Vagina (tissue), 2 donors: ENCODE data around the gene NTN4. TPM values are rescaled to one million over a fixed set of nuclear protein-coding genes. Genes with fewer than 3 reads are reported as not detected.

ENCODE experiments used
- DNase-seq, 2 donors: peaks; one replicate each; pipeline ENCODE4 v3.0.0-alpha.2; 2017; ENCODE audit errors: extremely low spot score in 2 of 2
- H3K27ac ChIP-seq: fragments of 200-600 bp; sonication (generic); one replicate; pipeline ENCODE4 v1.5.1; 2019
- H3K27me3 ChIP-seq: fragments of 200-600 bp; sonication (generic); one replicate; pipeline ENCODE4 v1.5.1; 2019
- H3K36me3 ChIP-seq, 2 donors: fragments of 200-600 bp; sonication (generic); one replicate each; pipeline ENCODE4 v1.5.1; 2017 to 2019
- H3K4me1 ChIP-seq: fragments of 200-600 bp; sonication (generic); one replicate; pipeline ENCODE4 v1.5.1; 2019
- H3K4me3 ChIP-seq, 2 donors: fragments of 200-600 bp; sonication (generic); 1 replicate in 1 of 2; 2 replicates in 1 of 2; pipeline ENCODE4 v1.5.1; 2016 to 2019
- H3K9me3 ChIP-seq: fragments of 200-600 bp; sonication (generic); one replicate; pipeline ENCODE4 v1.5.1; 2019
- CTCF ChIP-seq, 3 experiments: fragments of 450-650 bp in 2 of 3; fragments of 200-600 bp in 1 of 3; sonication (generic) in 1 of 3; IDR thresholded peaks; one replicate each; pipeline ENCODE4 v1.5.1; 2017 to 2019; ENCODE audit warnings: antibody characterized with exemption in 3 of 3, mild to moderate bottlenecking in 2 of 3, moderate library complexity in 2 of 3
- POLR2A ChIP-seq, 2 donors: fragments of 450-650 bp; IDR thresholded peaks; one replicate each; pipeline ENCODE4 v1.6.1; 2017; ENCODE audit warnings: antibody characterized with exemption in 2 of 2, mild to moderate bottlenecking in 2 of 2, moderate library complexity in 2 of 2
- POLR2AphosphoS5 ChIP-seq, 2 donors: sonication (generic); formaldehyde crosslinking; IDR thresholded peaks; one replicate each; pipeline ENCODE4 v1.9.0; 2017; ENCODE audit warnings: antibody characterized with exemption in 2 of 2, mild to moderate bottlenecking in 2 of 2, low read depth in 1 of 2; ENCODE audit not compliant: insufficient read depth in 1 of 2
- intact Hi-C: fragments of 100-400 bp; cut with DNase I; formaldehyde crosslinking; loops from one replicate; pipeline ENCODE4 v1.15.1; 2023
- total RNA-seq: library from RNA; depleted of rRNA; stranded (reverse); fragments of >200 nt; gene quantifications from one replicate; pipeline ENCODE4 v1.2.3, GENCODE V29; 2016

The NTN4 gene
- total RNA-seq, 1 donor from 2014 or later = 21.9 TPM

GRCh38 chr12:95709152-95709551, 81.4 kb downstream of the NTN4 start:
- no peaks in the 10 kb centered on the region for H3K36me3 ChIP-seq
- DNase-seq = no peak
- H3K4me3 ChIP-seq = no peak overlapping the region
- H3K27me3 ChIP-seq = no peaks in the 10 kb centered on the region
- H3K9me3 ChIP-seq = no peaks in the 10 kb centered on the region
- H3K27ac ChIP-seq = no peak overlapping the region
- TF ChIP-seq POLR2AphosphoS5 (IDR thresholded peaks at IDR 0.05; ENCODE audit: insufficient read depth in 1 of 2, low read depth in 1 of 2) = no peak
- TF ChIP-seq CTCF (IDR thresholded peaks at IDR 0.05) = no peak
- TF ChIP-seq POLR2A (IDR thresholded peaks at IDR 0.05) = no peak
- intact Hi-C loops = no loop called here
- no peaks in the 10 kb centered on the region for H3K4me1 ChIP-seq

- no peaks in the 10 kb centered on the region for H3K27me3 ChIP-seq
- DNase-seq = no peak
- no peaks in the 10 kb centered on the region for H3K36me3 ChIP-seq
- H3K9me3 ChIP-seq = no peaks in the 10 kb centered on the region
- TF ChIP-seq POLR2A (IDR thresholded peaks at IDR 0.05) (no peak), POLR2AphosphoS5 (IDR thresholded peaks at IDR 0.05; ENCODE audit: insufficient read depth in 1 of 2, low read depth in 1 of 2) (no peak)
- peaks cover 5% of the 10 kb centered on the region for H3K4me1 ChIP-seq
- intact Hi-C loops = no loop called here
- H3K27ac ChIP-seq = no peak overlapping the region
- no peak overlapping the region for H3K4me3 ChIP-seq
Observed at GRCh38 chr12:95705143-95705542, 85.4 kb downstream of the NTN4 start.

- DNase-seq = no peak
- Histone ChIP-seq H3K4me1 (peaks cover 5% of the 10 kb centered on the region), H3K27me3 (no peaks in the 10 kb centered on the region), H3K9me3 (no peaks in the 10 kb centered on the region), H3K4me3 (no peak overlapping the region), H3K36me3 (no peaks in the 10 kb centered on the region), H3K27ac (no peak overlapping the region)
- intact Hi-C loops = no loop called here
- TF ChIP-seq POLR2A (IDR thresholded peaks at IDR 0.05) = no peak
- TF ChIP-seq CTCF (IDR thresholded peaks at IDR 0.05) = no peak
Observed at GRCh38 chr12:95703986-95704385, 86.6 kb downstream of the NTN4 start.

- Histone ChIP-seq H3K4me1 (peaks cover 5% of the 10 kb centered on the region), H3K27me3 (no peaks in the 10 kb centered on the region), H3K36me3 (no peaks in the 10 kb centered on the region), H3K27ac (no peak overlapping the region), H3K4me3 (no peak overlapping the region), H3K9me3 (no peaks in the 10 kb centered on the region)
- TF ChIP-seq POLR2AphosphoS5 (IDR thresholded peaks at IDR 0.05; ENCODE audit: insufficient read depth in 1 of 2, low read depth in 1 of 2) = no peak
- no peak for TF ChIP-seq POLR2A (IDR thresholded peaks at IDR 0.05)
- no peak for TF ChIP-seq CTCF (IDR thresholded peaks at IDR 0.05)
- intact Hi-C loops = no loop called here
- no peak for DNase-seq
Observed at GRCh38 chr12:95701722-95702418, 88.7 kb downstream of the NTN4 start.

- Histone ChIP-seq H3K27ac (no peak overlapping the region), H3K36me3 (no peaks in the 10 kb centered on the region), H3K27me3 (no peaks in the 10 kb centered on the region), H3K9me3 (no peaks in the 10 kb centered on the region), H3K4me3 (no peak overlapping the region), H3K4me1 (peaks cover 5% of the 10 kb centered on the region)
- no peak for DNase-seq
- no peak for TF ChIP-seq POLR2A (IDR thresholded peaks at IDR 0.05)
- no peak for TF ChIP-seq CTCF (IDR thresholded peaks at IDR 0.05)
- TF ChIP-seq POLR2AphosphoS5 (IDR thresholded peaks at IDR 0.05; ENCODE audit: insufficient read depth in 1 of 2, low read depth in 1 of 2) = no peak
- intact Hi-C loops = no loop called here
Observed at GRCh38 chr12:95701275-95701674, 89.3 kb downstream of the NTN4 start.
